ENCODE results near the gene NPR1. TPM values are rescaled to one million over a fixed set of nuclear protein-coding genes. Genes with fewer than 3 reads are reported as not detected.

The NPR1 gene
- total and polyA plus RNA-seq, 2 of the 13 experiments (the other 11 are each of a cell fraction or from before 2014, with no cell fraction given) = not detected

- TF ChIP-seq MLXIP (CRISPR knock-in tag; IDR thresholded peaks at IDR 0.05; ENCODE audit: borderline replicate concordance) (no peak), E2F1 (CRISPR knock-in tag; IDR thresholded peaks at IDR 0.05) (peak; percentile 81; the same call in 1 of the 2 replicates), ZSCAN21 (CRISPR knock-in tag; IDR thresholded peaks at IDR 0.05; ENCODE audit: borderline replicate concordance) (0 out of 2 replicates have a peak, but pooled peaks have one; percentile 37), TBL1XR1 (IDR thresholded peaks at IDR 0.05; ENCODE audit: borderline replicate concordance, low read length, partially characterized antibody) (no peak), ATF5 (CRISPR knock-in tag; IDR thresholded peaks at IDR 0.05; ENCODE audit: low read depth) (no peak), RNF2 (conservative IDR thresholded peaks at IDR 0.05; ENCODE audit: low read depth) (no peak), NR2F1 (CRISPR knock-in tag; IDR thresholded peaks at IDR 0.05) (no peak), ZNF501 (CRISPR knock-in tag; IDR thresholded peaks at IDR 0.05) (peak; percentile 58; the same call in 1 of the 2 replicates), GRHL1 (CRISPR knock-in tag; conservative IDR thresholded peaks at IDR 0.05) (no peak), KMT2A (CRISPR knock-in tag; IDR thresholded peaks at IDR 0.05) (no peak; the same call in 1 of the 2 replicates), SMARCC2 (IDR thresholded peaks at IDR 0.05) (no peak), MAFK (conservative IDR thresholded peaks at IDR 0.05 in 1 of 2, IDR thresholded peaks at IDR 0.05 in 1 of 2; ENCODE audit: low read length in 2 of 2) (no peak), ZFP36L1 (CRISPR knock-in tag; IDR thresholded peaks at IDR 0.05) (no peak), ZNF160 (CRISPR knock-in tag; IDR thresholded peaks at IDR 0.05) (no peak), RBM22 (optimal IDR thresholded peaks at IDR 0.05; ENCODE audit: low read length) (no peak), ZNF761 (CRISPR knock-in tag; conservative IDR thresholded peaks at IDR 0.05) (no peak), TEAD2 (CRISPR knock-in tag; IDR thresholded peaks at IDR 0.05) (no peak), IKZF1 (IDR thresholded peaks at IDR 0.05) (no peak), TOPORS (CRISPR knock-in tag; IDR thresholded peaks at IDR 0.05) (no peak), DPF2 (CRISPR knock-in tag; IDR thresholded peaks at IDR 0.05; ENCODE audit: borderline replicate concordance, low read depth) (no peak), ZNF232 (CRISPR knock-in tag; IDR thresholded peaks at IDR 0.05; ENCODE audit: borderline replicate concordance) (peak; percentile 46; the same call in 1 of the 2 replicates), ZSCAN31 (CRISPR knock-in tag; IDR thresholded peaks at IDR 0.05; ENCODE audit: low read depth) (peak; percentile 37; the same call in 1 of the 2 replicates), ZNF382 (CRISPR knock-in tag; IDR thresholded peaks at IDR 0.05; ENCODE audit: borderline replicate concordance) (no peak), ZNF547 (CRISPR knock-in tag; IDR thresholded peaks at IDR 0.05) (no peak)
These were observed 19.9 kb upstream of the NPR1 start, which contains the start of gene SNAPIN (continued) for GRCh38 chr1:153658400-153659174.

All from HepG2 (cell line).